ENCODE results near the gene TMEM94.
"Not testable (repeated sequence)": the region's sequence is repeated elsewhere in the genome, so short reads cannot be mapped to it uniquely, and the experiment has no call there.

TMEM94 gene

DNA sequence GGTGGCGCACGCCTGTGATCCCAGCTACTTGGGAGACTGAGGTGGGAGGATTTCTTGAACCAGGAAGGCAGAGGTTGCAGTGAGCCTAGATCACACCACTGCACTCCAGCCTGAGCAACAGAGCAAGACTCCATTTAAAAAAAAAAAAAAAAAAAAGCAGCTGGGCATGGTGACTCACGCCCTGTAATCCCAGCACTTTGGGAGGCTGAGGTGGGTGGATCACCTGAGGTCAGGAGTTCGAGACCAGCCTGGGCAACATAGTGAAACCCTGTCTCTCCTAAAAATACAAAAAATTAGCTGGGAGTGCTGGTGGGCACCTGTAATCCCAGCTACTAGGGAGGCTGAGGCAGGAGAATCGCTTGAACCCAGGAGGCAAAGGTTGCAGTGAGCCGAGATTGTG is 10.5 kb upstream of the TMEM94 start:
- DNase-seq = not testable (repeated sequence)

- no peak for DNase-seq
Measured at GRCh38 chr17:75447951-75448856, 8.2 kb upstream of the TMEM94 start.

DNA sequence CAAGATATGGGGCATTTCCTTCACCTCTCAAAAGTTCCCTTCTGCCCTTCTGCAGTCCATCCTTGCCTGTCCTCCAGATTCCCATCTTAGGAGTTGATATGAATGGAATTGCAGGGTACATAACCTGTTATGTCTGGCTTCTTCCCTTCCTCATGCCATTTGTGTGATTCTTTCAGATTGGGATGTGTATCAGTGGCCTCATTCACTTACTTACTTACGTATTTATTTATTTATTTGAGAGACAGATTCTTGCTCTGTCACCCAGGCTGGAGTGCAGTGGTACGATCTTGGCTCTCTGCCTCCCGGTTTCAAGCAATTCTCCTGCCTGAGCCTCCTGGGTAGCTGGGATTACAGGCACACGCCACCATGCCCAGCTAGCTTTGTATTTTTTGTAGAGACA is 6.2 kb upstream of the TMEM94 start:
- DNase-seq = no peak

- DNase-seq = no peak
Measured at GRCh38 chr17:75454193-75454592, 2.2 kb upstream of the TMEM94 start.

DNA sequence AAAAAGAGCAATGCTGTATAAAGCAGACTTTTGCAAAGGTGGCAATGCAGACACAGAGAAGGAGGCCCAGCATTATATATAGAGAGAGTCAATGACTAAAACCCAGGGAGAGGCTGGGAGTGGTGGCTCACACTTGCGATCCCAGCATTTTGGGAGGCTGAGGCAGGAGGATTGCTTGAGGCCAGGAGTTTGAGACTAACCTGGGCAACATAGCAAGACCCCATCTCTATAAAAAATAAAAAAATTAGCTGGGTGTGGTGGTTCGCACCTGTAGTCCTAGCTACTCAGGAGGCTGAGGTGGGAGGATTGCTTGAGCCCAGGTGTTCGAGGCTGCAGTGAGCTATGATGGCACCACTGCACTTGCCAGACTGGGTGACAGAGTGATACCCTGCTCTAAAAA is 1.8 kb upstream of the TMEM94 start:
- DNase-seq = not testable (repeated sequence)

DNA sequence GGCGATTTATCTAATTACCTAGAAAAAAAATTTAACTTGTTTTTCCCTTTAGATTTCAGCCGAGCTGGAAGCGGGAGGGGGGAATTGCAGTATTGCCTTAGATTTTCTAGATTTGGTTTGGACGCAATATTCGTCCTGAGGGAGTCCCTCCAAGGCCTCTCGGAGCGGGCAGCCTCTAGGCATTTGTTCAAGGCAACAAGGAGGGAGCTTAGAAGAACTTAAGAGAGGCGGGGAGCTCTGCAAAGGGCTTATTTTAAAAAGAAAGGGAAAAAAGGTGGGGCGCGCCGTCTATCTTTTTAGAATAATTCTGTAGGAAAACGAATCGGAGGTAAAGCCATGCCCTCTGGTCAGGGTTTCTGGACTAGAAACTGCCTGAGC is 407 bp upstream of the TMEM94 start:
- DNase-seq = no peak

GRCh38 chr17:75457047-75457654 is 716 bp downstream of the TMEM94 start:
- DNase-seq = no peak

GRCh38 chr17:75459246-75459589 is 2.8 kb downstream of the TMEM94 start:
- DNase-seq = no peak

- no peak for DNase-seq
Measured at GRCh38 chr17:75459590-75460267, 3.3 kb downstream of the TMEM94 start.

DNA sequence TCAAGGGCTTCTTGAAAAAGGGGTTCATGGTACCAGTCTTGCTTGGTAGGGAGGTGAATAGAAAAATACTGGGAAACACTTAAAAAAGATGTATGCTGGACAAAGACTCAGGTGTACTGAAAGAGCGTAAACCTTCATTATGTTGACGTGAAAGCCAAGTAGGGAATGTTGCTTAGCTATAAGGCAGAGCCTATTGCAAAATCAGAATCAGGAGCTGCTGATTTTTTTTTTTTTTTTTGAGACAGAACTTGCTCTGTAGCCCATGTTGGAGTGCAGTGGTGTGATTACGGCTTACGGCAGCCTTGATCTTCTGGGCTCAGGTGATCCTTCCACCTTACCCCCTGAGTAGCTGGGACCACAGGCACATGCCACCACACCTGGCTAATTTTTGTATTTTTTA is 3.9 kb downstream of the TMEM94 start:
- DNase-seq = no peak

GRCh38 chr17:75463603-75464002 is 7.2 kb downstream of the TMEM94 start:
- no peak for DNase-seq

DNA sequence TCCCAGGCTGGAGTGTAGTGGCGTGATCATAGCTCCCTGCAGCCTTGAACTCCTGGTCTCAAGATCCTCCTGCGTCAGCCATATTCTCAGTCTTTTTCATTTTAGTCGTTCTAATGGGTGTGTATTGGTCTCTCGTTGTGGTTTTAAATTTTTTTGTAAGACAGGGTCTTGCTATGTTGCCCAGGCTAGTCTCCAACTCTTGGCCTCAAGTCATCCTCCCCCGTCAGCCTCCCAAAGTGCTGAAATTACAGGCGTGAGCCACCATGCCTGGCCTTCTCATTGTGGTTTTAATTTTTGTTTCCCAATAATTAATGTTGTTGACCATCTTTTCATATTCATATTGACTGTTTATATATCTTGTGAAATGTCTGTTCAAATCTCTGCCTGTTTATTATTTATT is 8.6 kb downstream of the TMEM94 start:
- DNase-seq = no peak

DNA sequence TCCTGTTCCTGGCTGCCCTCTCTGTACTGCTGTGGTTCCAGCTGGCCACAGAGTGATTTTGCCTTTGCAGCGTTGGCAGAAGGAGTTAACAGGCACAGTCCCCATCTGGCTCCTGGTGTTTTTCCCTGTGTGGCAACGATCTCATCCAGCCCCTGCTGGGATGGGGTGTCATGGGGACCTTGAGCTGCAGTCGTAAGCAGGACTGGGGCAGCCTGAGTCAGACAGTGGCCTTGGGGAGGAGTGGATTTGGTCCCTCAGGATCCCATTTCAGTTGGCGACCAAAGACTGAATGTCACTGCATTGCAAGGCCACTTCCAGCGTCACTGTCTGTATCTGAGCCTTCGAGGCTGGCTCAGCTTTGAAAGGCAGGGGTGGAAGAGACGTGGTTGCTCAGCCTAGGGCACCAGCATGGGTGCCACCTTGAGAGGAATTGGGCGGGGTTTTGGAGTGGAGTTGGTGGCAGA is 11.9 kb downstream of the TMEM94 start:
- no peak for DNase-seq

DNA sequence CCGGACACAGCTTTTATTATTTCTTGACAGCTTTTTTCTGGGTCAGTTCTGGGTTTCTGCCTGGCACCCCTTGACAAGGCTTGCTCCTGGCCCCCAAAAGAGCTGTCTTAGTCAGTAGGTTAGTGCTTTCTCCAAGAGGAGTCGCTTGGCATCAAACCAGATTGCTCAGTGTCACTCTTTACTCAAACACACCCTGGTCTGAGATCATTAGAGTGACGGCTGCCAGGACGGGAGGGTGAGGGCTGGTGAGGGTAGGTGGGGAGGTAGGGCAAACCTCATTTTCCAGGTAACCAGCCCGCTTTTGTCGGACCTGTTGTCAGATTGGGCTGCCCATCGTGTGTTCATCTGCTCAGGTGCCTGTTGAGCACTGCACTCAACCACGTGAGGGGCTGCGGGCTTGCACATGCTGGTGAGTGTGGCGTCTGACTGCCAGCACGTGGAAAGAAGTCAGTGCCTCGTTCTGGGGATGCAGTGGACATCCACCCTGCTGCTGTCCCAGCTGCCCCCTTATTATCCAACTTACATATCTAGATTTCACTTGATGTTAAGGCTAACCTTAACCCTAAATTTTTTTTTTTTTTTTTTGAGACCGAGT is 12.4 kb downstream of the TMEM94 start:
- DNase-seq = no peak

DNA sequence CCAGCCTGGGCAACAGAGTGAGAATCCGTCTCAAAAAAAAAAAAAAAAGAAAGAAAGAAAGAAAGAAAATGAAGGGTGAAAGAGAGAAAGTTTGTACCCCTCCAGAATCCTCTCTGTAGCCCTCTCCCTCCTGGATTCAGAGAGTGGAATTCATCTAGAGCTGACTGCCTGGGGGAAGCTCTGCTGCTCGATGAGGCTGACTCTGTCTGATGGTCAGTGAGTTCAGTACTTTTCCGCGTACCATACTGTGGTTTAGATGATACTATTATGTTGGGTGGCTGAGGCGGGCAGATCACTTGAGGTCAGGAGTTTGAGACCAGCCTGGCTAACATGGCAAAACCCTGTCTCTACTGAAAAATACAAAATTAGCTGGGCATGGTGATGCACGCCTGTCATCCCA is 14.8 kb downstream of the TMEM94 start:
- no peak for DNase-seq

GRCh38 chr17:75472119-75472518 is 15.7 kb downstream of the TMEM94 start:
- DNase-seq = no peak

- no peak for DNase-seq
Measured at GRCh38 chr17:75473246-75473645, 16.8 kb downstream of the TMEM94 start.

GRCh38 chr17:75474736-75475135 is 18.3 kb downstream of the TMEM94 start:
- DNase-seq = no peak

DNA sequence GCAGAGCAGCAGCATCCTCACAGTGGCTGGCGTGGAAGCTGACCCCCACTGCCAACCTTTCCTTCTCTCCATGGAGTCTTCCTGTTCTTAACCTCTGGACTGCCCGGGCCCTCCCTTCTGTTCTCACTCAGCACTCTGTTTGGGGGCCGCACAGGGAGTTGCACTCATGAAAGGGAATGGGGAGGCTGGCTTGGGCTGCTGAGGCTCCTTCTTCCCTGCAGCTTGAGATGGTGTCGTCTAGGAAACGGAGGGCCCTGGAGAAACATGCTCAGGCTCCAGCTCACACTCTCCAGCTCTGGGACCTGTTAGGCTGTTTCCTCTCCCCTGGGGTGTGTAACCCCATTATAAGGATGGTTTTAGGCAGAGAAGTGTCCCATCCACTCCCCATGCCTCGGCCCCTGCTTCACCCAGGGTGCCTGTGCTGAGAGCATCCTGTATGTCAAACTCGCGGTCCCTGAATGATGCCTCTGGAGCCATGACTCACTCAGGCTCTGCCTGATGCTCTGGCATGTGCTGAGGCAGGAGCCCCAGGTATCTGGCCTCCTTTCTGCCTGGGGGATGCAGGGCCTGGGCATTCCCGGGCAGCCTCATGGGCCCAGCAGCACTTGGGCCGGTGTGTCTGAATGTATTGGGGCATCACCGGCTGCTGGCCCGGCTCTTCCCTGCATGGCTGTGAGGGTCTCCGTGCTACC is 18.9 kb downstream of the TMEM94 start:
- no peak for DNase-seq

DNA sequence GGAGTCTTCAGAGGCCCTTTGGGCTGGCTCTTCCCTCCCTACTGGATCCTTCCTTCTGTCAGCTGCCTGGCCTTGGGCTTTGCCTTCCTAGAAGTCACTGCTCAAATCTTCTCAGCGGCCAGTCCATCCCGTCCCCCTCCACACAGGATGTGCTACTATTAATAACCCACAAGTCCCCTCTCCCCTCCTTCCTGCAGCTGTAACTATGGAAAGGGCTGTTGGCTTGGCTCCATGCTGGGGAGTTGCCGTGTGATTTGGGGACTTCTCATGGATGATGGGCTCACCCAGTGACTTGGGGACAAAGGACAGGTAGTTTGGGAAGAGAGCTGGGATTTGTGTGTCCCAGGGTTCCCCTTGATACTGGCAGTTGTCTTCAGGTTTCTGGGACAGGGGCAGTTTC is 19.4 kb downstream of the TMEM94 start:
- no peak for DNase-seq

GRCh38 chr17:75476271-75476671 is 19.8 kb downstream of the TMEM94 start:
- no peak for DNase-seq

DNA sequence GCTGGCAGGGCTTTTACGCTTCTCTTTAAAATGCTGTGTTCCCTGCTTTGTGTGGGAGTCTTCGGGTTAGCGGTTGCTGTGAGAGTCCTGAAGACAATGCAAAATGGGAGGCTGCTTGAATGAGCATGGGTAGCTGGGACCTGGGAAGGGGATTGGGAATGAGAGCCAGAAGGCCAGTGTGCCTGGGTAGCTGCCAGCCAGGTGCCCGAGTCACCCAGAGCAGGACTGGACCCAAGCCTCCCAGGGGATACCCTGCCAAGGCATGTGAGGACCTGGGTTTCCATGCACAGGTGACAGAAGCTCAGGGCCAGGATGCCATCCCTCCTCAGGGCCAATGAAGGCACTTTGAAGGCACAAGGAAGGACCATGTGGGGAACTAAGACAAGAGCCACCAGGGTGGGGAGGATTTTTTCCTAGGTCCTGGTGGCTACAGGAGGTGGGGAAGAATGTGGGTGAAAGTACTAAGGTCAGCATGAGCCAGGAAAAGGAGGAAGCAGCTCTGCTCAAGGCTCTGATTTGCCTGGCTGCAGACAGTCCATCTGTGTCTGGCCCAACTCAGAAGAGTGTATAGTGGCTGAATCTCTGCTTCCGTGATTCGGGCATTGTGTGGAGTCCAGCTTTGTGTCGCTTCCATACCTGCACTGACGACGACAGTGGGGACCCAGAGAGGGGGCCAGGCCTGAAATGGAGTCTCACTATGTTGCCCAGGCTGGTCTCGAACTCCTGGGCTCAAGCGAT is 20.5 kb downstream of the TMEM94 start:
- no peak for DNase-seq

Measured in activated CD8-positive, alpha-beta memory T cell treated with anti-CD3 and anti-CD28 coated beads, Interleukin-2, amount 50 U/mL, for 4 hours (primary cell).